Ovary (tissue), 9 donors: ENCODE data around the gene GJD3. TPM values are rescaled to one million over a fixed set of nuclear protein-coding genes. Genes with fewer than 3 reads are reported as not detected.
A peak's percentile ranks its signal among the peaks of the same experiment; 100 is the strongest.

ENCODE experiments used
- DNase-seq, 5 donors: peaks; one replicate each; pipeline ENCODE4 v3.0.0-alpha.2; 2019 to 2020
- H3K27ac ChIP-seq, 2 donors: fragments of 200-600 bp; one replicate each; pipeline versions ENCODE4 v1.5.1 to v1.8.0; 2019 to 2022
- H3K27me3 ChIP-seq: fragments of 200-600 bp; one replicate; pipeline ENCODE4 v1.8.0; 2022
- H3K36me3 ChIP-seq: fragments of 200-600 bp; sonication (generic); one replicate; pipeline ENCODE4 v1.5.1; 2019
- H3K4me1 ChIP-seq: one replicate; pipeline ENCODE4 v1.8.1; 2013; ENCODE audit warnings: mild to moderate bottlenecking, moderate library complexity; ENCODE audit not compliant: insufficient read depth
- H3K4me3 ChIP-seq: fragments of 200-600 bp; sonication (generic); one replicate; pipeline ENCODE4 v1.5.1; 2017
- H3K9me3 ChIP-seq, 2 donors: fragments of 200-600 bp in 1 of 2; sonication (generic) in 1 of 2; one replicate each; pipeline versions ENCODE4 v1.5.1 to v1.8.1; 2013 to 2019; ENCODE audit warnings: mild to moderate bottlenecking in 1 of 2, moderate library complexity in 1 of 2
- EP300 ChIP-seq: sonication (generic); formaldehyde crosslinking; IDR thresholded peaks from one replicate; pipeline ENCODE4 v1.6.1; 2017; ENCODE audit warnings: antibody characterized with exemption
- POLR2A ChIP-seq: fragments of 450-650 bp; IDR thresholded peaks from one replicate; pipeline ENCODE4 v1.6.1; 2017; ENCODE audit warnings: antibody characterized with exemption, mild to moderate bottlenecking, moderate library complexity
- WGBS, 3 donors: extraction: QIAGEN DNeasy Blood & Tissue Kit in 1 of 3; methylation state at CpG; one replicate each; pipeline versions ENCODE4 v1.1.5 to v1.1.7; 2013 to 2017; 5-methylcytosine and 5-hydroxymethylcytosine counted together
- intact Hi-C, 4 donors: fragments of 100-400 bp; cut with DNase I; formaldehyde crosslinking; loops; one replicate each; pipeline versions ENCODE4 v1.11.0 to v1.15.1; 2022 to 2023
- polyA plus RNA-seq, 2 donors: library from polyadenylated mRNA; stranded (reverse); fragments of 200-250 nt in 1 of 2; fragments of 350-450 nt in 1 of 2; fragmentation: Illumina TruSeq in 1 of 2; extraction: RNeasy Lipid Tissue Mini Kit (QIAGEN cat#74804) in 1 of 2; gene quantifications; one replicate each; pipeline ENCODE4 v1.2.3, GENCODE V29; 2013 to 2014
- total RNA-seq, 7 donors: library from RNA; depleted of rRNA in 2 of 7; stranded (reverse); fragments of >200 nt in 2 of 7; fragmentation: NEBNext Ultra II Directional in 3 of 7; extraction: Animal tissue kit (Norgen Biotek cat#: 25700) in 3 of 7; gene quantifications; one replicate each; pipeline versions ENCODE4 v1.1.0 to v1.2.4, GENCODE V29; 2016 to 2023
- TF ChIP-seq, protein P1 (sequence below), 3 donors: fragments of 450-650 bp in 2 of 3; fragments of 200-600 bp in 1 of 3; IDR thresholded peaks; one replicate each; pipeline versions ENCODE4 v1.5.1 to v1.8.0; 2016 to 2022; ENCODE audit warnings: antibody characterized with exemption in 3 of 3, mild to moderate bottlenecking in 1 of 3
- donor health status: DM: no; HTN: no; CAD: no; lungs with moderate emphysema.
- donor health status: DM: no; HTN: no; CAD: no.
- donor health status: Bipolar disorder and iron deficiency.
- donor health status: DM: yes; HTN: yes; CAD: no.
- donor health status: DM: no; HTN: no; CAD: no.
- donor health status: DM: yes; HTN: yes; CAD: no.

GJD3 gene
- total and polyA plus RNA-seq, 9 donors = 0.24 to 1.8 (median 0.87) TPM; not detected in 3

- DNase-seq = peak in 1 of 5 donors; percentile 40
- peak overlapping the region; percentile 34 to 77 for H3K27ac ChIP-seq
- TF ChIP-seq EP300 (no peak), POLR2A (no peak)
- TF ChIP-seq, protein P1, sequence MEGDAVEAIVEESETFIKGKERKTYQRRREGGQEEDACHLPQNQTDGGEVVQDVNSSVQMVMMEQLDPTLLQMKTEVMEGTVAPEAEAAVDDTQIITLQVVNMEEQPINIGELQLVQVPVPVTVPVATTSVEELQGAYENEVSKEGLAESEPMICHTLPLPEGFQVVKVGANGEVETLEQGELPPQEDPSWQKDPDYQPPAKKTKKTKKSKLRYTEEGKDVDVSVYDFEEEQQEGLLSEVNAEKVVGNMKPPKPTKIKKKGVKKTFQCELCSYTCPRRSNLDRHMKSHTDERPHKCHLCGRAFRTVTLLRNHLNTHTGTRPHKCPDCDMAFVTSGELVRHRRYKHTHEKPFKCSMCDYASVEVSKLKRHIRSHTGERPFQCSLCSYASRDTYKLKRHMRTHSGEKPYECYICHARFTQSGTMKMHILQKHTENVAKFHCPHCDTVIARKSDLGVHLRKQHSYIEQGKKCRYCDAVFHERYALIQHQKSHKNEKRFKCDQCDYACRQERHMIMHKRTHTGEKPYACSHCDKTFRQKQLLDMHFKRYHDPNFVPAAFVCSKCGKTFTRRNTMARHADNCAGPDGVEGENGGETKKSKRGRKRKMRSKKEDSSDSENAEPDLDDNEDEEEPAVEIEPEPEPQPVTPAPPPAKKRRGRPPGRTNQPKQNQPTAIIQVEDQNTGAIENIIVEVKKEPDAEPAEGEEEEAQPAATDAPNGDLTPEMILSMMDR (IDR thresholded peaks at IDR 0.05) = no peak
- H3K27me3 ChIP-seq = no peaks in the 10 kb centered on the region
- 42 to 49% (median 42%) methylated on average over 11 of the region's 11 CpGs for WGBS, 3 donors
- H3K4me1 ChIP-seq = peaks cover 70% of the 10 kb centered on the region
- H3K9me3 ChIP-seq = no peaks in the 10 kb centered on the region
- H3K36me3 ChIP-seq = no peaks in the 10 kb centered on the region
- intact Hi-C loops = no loop called here
- H3K4me3 ChIP-seq = no peak overlapping the region
These were observed 34.4 kb downstream of the GJD3 start for GRCh38 chr17:40329839-40330794.

GRCh38 chr17:40328386-40328766, 36.2 kb downstream of the GJD3 start:
- H3K27ac ChIP-seq = peak overlapping the region in 1 of 2 donors; percentile 64
- TF ChIP-seq EP300 = no peak
- TF ChIP-seq, protein P1 (IDR thresholded peaks at IDR 0.05) = no peak
- no peak for TF ChIP-seq POLR2A
- H3K36me3 ChIP-seq = no peaks in the 10 kb centered on the region
- DNase-seq = no peak
- H3K4me1 ChIP-seq = peaks cover 63% of the 10 kb centered on the region
- WGBS, 3 donors = 85 to 94% (median 94%) methylated on average over 2 of the region's 2 CpGs
- intact Hi-C loops = no loop called here
- H3K27me3 ChIP-seq = no peaks in the 10 kb centered on the region
- H3K9me3 ChIP-seq = no peaks in the 10 kb centered on the region
- H3K4me3 ChIP-seq = no peak overlapping the region

DNA sequence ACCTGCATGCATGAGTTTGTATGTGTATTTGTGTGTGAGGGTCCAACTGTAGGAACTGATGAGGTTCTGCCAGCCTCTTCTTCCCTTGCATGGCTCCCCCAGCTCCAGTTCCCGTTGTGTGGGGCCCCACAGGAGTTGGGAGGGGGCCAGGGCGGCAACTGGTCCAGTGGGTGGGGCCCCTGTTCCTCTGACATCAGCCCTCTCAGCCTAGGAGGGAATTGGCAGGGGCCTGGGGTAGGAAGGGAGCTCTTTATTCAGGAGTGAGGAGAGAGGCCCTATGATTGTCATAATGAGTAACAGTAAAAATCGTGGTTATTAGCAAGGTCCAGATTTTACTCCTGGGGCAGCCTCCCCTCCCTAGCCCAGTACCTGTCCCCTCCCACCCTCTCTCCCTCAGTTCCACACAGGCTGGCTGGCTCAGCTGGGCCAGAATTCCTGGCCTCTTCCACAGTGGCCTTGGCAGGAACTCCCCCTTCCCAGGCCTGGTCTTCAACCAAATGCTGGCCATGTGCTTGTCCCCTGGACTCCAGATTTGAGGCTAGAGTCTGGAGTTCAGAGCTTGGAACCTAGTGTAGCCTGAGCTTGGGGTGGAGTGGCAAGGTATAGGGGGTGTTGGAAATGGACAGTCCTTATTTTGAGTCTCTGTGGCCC, 36.7 kb downstream of the GJD3 start:
- DNase-seq = peak; percentile 41 to 69 (median 65)
- intact Hi-C loops = no loop called here
- whole genome bisulfite sequencing, 3 donors = 7 to 13% (median 13%) methylated on average over 3 of the region's 3 CpGs

DNA sequence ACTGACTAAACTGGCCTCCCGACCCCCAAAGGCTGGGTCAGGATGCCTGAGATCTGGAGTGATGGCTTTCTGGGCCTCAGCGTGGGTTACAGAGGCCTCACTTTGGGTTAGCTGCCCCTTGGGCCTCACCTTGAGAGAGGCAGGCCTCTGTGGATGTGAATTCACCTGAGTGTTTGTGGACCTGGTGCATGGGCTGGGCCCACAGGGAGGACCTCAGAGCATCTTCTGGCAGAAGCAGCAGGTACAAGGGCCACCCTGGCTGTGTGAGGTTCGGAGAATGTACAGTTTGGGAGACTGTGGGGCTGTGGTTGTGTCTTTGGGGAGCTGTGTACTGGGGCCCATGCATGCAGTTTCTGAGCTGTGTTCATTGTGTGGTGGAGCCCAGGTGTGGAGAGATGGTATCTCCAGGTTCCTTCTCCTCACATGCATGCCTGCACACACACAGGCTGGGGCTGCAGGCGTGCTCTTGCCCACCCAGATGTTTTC, 37.2 kb downstream of the GJD3 start:
- DNase-seq = peak in 1 of 5 donors; percentile 21
- intact Hi-C loops = no loop called here
- Histone ChIP-seq H3K9me3 (no peaks in the 10 kb centered on the region), H3K4me1 (peaks cover 64% of the 10 kb centered on the region), H3K4me3 (no peak overlapping the region), H3K36me3 (no peaks in the 10 kb centered on the region), H3K27ac (peak overlapping the region; percentile 62 to 64), H3K27me3 (no peaks in the 10 kb centered on the region)
- TF ChIP-seq EP300 = no peak
- no peak for TF ChIP-seq POLR2A
- TF ChIP-seq, protein P1 (IDR thresholded peaks at IDR 0.05) = no peak
- 71 to 87% (median 79%) methylated on average over 4 of the region's 4 CpGs for WGBS, 3 donors

More for the DNA sequence above, 36.7 kb downstream of the GJD3 start:
- H3K4me3 ChIP-seq = no peak overlapping the region
- H3K27me3 ChIP-seq = no peaks in the 10 kb centered on the region
- no peaks in the 10 kb centered on the region for H3K9me3 ChIP-seq
- H3K4me1 ChIP-seq = peaks cover 64% of the 10 kb centered on the region
- TF ChIP-seq EP300 = no peak
- TF ChIP-seq POLR2A = no peak
- TF ChIP-seq, protein P1 (IDR thresholded peaks at IDR 0.05) = no peak
- no peaks in the 10 kb centered on the region for H3K36me3 ChIP-seq
- H3K27ac ChIP-seq = peak overlapping the region in 1 of 2 donors; percentile 64
